ENCODE results near the gene CACNA1D.

GRCh38 chr3:53506763-53507145 lies 12.3 kb downstream of the CACNA1D start:
- no peak for TF ChIP-seq CTCF (IDR thresholded peaks at IDR 0.05)
- no peak for TF ChIP-seq POLR2A (IDR thresholded peaks at IDR 0.05)

Measured in body of pancreas (tissue), 4 donors.